GM06990 (cell line): Measurements from ENCODE around the gene TNFRSF13B.

Source experiments
- DNase-seq: peaks from one replicate; pipeline ENCODE4 v3.0.0-alpha.2; 2011; ENCODE audit not compliant: insufficient read length; ENCODE audit errors: extremely low read depth
- H3K27me3 ChIP-seq: replicated peaks from 2 replicates; pipeline ENCODE4 v1.6.0; 2011; ENCODE audit warnings: low read length; ENCODE audit not compliant: control insufficient read depth, insufficient read depth
- H3K36me3 ChIP-seq: 2 replicates; pipeline ENCODE4 v1.5.1; 2011; ENCODE audit warnings: low read length; ENCODE audit not compliant: control insufficient read depth, insufficient read depth
- H3K4me3 ChIP-seq: replicated peaks from 2 replicates; pipeline ENCODE4 v1.5.1; 2011; ENCODE audit warnings: low read depth, mild to moderate bottlenecking, control low read depth, low read length
- TF ChIP-seq, protein P1 (sequence below): IDR thresholded peaks from 2 replicates; pipeline ENCODE4 v1.5.1; 2011; ENCODE audit warnings: low read length, control low read depth, mild to moderate bottlenecking, inconsistent platforms; ENCODE audit not compliant: insufficient read depth, poor library complexity, severe bottlenecking

Gene TNFRSF13B

DNA sequence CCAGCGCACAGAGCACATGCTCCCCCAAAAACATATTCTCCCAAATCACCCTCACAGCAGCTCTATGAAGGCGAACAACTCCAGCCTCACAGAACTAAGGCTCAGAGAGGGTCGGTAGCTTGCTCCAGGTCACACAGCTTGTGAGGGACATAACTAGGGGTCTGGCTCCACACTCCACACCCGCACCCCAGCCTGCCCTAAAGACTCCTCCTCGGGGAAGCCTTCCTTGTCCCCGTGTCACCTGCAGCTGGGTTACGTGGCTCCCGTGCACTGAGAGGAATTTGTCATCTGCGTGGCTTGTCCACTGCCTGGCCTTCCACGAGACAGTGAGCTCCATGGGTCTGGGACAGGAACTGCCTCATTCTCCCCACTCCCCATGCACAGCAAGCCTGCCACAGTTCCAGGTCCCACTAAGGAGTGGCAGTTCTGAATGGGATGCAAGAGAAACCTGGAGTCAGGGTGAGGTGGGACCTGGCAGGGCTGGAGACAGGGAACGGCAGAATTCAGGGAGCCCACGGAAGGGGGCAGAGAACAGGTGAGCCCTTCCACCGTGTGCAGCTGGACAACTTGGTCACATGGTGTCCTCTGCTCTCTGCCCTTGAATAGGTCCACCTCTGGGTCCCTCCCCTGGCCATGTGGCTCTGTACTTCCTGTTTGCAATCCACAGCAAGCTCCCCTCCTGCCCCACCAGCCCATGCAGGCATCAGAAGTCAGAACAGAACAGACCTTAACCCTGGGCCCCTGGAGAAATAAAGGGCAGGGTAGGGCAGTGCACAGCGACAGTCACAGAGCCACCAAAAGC, 27.4 kb downstream of the TNFRSF13B start:
- Histone ChIP-seq H3K27me3 (no peaks in the 10 kb centered on the region), H3K4me3 (no peak overlapping the region), H3K36me3 (peaks cover 60% of the 10 kb centered on the region)
- TF ChIP-seq, protein P1, sequence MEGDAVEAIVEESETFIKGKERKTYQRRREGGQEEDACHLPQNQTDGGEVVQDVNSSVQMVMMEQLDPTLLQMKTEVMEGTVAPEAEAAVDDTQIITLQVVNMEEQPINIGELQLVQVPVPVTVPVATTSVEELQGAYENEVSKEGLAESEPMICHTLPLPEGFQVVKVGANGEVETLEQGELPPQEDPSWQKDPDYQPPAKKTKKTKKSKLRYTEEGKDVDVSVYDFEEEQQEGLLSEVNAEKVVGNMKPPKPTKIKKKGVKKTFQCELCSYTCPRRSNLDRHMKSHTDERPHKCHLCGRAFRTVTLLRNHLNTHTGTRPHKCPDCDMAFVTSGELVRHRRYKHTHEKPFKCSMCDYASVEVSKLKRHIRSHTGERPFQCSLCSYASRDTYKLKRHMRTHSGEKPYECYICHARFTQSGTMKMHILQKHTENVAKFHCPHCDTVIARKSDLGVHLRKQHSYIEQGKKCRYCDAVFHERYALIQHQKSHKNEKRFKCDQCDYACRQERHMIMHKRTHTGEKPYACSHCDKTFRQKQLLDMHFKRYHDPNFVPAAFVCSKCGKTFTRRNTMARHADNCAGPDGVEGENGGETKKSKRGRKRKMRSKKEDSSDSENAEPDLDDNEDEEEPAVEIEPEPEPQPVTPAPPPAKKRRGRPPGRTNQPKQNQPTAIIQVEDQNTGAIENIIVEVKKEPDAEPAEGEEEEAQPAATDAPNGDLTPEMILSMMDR: no peak
- DNase-seq: no peak

DNA sequence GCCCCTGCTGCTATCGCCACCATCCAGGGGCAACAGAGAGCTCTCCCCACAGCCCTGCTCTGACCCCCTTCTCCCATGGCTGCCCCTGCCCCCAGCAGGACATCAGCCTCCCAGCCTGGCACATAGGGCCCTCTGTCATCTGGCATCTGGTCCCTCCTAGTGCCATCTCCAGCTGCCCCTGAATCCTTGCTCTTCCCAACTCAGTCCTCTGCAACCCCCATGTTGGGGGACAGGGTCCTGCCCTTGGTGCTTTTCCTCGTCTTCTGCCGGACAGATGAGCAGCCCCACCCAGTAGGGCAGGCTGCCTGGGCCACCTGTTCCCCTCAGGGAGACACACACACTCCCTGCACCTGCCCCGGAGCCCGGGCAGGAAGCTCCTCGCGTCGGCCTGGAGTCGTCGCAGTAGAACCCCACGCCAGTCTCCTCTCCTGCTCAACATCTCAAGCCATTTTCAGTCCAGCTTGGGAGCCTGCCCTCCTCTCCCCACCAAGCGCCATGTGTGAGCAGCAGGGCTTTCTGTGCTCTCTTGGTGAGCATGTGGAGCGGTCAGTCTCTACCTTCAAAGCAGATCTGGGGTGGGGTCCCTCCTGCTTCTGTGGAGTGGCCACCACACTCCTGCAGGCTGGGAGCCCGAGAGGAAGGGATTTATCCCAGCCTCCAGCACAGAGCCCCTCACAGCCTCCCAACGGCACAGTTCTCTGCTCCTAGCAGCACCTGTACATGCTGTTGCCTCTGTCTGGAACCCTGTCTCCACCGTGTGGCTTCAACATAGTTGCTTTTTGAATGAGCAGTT, 28.2 kb downstream of the TNFRSF13B start:
- H3K27me3 ChIP-seq: no peaks in the 10 kb centered on the region
- peaks cover 64% of the 10 kb centered on the region for H3K36me3 ChIP-seq
- no peak for DNase-seq
- H3K4me3 ChIP-seq: no peak overlapping the region
- TF ChIP-seq, protein P1: no peak

DNA sequence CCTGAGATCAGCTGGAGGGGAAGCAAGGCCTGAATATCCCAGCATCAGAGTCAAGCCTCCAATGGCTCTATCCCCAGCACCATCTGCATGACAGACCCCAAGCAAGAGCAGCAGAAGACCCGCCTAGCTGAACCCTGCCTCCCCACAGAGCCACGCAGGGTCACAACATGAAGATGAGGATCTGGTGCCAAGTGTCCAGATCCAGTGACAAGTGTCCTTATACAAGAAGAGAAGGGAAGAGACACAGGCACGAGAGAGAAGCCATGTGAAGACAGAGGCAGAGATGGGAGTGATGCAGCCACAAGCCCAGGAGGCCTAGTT, 28.9 kb downstream of the TNFRSF13B start:
- H3K4me3 ChIP-seq: no peak overlapping the region
- no peaks in the 10 kb centered on the region for H3K27me3 ChIP-seq
- TF ChIP-seq, protein P1: no peak
- H3K36me3 ChIP-seq: peaks cover 65% of the 10 kb centered on the region
- no peak for DNase-seq

DNA sequence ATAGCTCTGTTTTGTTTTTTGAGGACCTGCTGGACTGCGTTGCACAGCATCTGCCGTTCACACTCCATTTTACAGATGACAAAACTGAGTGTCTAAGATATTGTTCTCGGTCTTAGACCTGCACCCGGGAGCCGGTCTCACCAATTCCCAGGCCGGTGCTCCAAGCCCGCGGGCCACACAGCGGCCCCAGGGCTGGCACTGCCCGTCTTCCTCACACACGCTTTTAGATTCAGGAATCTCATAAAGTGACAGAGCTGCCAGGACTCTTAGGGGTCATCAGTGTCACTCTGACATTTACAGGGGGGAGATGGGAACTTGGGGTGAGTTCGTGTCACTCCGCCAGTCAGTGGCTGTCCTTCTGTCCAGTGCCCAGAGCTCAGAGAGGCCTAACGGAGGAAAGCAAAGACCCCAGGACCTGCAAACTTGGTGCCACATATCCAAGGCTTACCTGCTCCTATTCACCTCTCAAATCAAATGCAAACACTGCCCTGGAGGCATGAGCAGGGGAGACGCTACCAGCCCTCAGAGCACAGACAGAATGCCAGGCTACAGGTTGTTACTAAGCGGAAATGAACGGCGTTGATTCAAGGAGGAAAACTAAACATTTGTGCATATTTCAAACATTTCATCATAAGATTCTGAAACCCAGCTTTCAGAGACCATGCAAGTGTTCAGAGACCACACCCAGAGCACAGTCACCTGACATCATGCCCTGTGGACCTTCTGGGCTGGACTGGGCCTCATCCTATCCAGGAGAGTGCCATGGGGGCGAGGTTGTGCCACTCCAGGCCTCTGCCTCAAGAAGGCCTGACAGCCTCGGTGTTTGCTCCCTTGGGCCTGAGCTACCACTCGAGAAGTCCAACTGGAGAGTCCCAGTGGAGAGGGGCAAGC, 29.5 kb downstream of the TNFRSF13B start:
- Histone ChIP-seq H3K36me3 (peaks cover 68% of the 10 kb centered on the region), H3K27me3 (no peaks in the 10 kb centered on the region), H3K4me3 (no peak overlapping the region)
- DNase-seq: no peak
- TF ChIP-seq, protein P1: no peak

DNA sequence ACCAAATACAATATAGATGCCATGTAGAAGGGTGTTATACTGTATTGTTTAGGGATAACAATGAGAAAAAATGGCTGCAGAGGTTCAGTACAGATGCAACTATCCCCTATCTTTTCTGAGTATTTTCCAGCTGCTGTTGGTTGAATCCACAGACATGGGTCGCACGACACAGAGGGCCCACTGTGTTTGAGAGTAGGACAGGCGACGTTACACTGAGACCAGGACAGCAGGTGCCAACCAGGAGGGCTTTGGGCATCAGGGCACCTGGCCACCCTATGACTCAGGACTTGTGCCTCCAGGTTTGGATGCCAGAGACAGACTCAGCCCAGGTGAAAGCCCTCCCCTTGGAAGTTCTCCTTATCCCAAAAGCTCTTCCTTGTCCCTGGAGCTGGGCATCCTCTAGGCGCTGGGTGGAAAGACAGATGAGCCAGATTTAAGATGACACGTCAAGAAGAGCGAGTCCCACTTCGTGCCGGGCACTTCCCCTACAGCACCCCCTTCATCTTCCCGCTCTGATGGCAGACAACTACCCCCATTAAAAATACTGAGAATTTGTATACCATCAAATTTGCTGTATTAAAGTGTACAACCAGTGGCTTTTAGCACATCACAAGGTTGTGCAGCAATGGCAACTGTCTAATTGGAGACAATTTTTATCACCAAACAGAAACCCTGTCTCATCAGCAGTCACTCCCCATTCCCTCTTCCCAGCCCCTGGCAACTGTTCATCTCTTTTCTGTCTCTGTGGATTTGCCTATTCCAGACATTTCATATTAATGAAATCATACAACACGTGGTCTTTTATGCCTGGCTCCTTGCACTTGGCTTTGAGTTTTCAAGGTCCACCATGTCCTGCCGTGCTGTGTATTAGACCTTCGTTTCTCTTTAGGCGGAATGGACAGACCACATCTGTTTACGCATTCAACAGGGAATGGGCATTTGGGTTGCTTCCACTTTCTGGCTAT, 30.6 kb downstream of the TNFRSF13B start:
- no peak for DNase-seq
- TF ChIP-seq, protein P1: no peak
- no peak overlapping the region for H3K4me3 ChIP-seq
- H3K27me3 ChIP-seq: no peaks in the 10 kb centered on the region
- peaks cover 66% of the 10 kb centered on the region for H3K36me3 ChIP-seq
